ENCODE data around the gene CDKN1B.

The CDKN1B gene

DNA sequence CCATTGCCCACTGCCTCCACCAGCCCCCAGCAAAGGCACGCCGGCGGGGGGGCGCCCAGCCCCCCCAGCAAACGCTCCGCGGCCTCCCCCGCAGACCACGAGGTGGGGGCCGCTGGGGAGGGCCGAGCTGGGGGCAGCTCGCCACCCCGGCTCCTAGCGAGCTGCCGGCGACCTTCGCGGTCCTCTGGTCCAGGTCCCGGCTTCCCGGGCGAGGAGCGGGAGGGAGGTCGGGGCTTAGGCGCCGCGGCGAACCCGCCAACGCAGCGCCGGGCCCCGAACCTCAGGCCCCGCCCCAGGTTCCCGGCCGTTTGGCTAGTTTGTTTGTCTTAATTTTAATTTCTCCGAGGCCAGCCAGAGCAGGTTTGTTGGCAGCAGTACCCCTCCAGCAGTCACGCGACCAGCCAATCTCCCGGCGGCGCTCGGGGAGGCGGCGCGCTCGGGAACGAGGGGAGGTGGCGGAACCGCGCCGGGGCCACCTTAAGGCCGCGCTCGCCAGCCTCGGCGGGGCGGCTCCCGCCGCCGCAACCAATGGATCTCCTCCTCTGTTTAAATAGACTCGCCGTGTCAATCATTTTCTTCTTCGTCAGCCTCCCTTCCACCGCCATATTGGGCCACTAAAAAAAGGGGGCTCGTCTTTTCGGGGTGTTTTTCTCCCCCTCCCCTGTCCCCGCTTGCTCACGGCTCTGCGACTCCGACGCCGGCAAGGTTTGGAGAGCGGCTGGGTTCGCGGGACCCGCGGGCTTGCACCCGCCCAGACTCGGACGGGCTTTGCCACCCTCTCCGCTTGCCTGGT, at the start of gene CDKN1B:
Gene CDKN1B (plus strand): TSS at position 576 of the 793 bp plus-strand sequence. CDS start 472 bp downstream, outside the sequence.
- peak; percentile 68 for DNase-seq

DNA sequence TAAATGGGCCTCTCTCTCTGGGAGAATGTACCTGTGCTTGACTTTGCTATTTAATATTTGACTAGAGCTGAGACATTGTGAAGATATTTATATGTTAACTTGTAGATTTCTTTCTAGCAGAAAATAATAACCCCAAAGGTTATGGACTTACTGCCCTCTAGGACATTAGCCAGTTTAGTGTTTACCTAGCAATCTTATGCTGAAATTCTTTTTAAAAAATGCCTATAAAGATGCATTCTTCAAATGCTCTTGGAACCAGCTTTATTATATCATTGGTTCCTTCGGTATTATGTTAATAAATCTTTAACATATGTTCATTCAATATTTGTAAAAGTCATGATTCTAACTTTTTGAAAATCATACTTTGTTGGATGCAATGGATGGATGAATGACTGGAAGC, 49.2 kb upstream of the CDKN1B start:
- no peak for DNase-seq

DNA sequence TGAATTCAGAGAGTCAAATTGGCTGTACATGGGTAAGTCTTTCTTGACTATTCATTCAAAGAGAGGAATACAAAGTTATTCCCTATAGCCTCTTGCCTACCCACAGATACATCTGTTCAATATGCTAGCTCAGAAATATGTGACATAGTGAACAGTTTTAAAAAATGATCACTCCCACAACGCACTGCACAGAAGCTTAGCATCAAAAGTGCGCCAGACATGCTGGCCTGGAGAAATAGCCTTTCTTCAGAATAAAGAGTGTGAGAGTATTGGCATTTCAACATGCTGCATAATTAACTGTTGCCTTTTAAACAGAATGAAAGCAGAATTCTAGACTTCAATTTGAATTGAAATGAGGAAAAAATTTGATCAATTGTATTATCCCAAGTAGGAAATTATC, 48.1 kb upstream of the CDKN1B start:
- no peak for DNase-seq

DNA sequence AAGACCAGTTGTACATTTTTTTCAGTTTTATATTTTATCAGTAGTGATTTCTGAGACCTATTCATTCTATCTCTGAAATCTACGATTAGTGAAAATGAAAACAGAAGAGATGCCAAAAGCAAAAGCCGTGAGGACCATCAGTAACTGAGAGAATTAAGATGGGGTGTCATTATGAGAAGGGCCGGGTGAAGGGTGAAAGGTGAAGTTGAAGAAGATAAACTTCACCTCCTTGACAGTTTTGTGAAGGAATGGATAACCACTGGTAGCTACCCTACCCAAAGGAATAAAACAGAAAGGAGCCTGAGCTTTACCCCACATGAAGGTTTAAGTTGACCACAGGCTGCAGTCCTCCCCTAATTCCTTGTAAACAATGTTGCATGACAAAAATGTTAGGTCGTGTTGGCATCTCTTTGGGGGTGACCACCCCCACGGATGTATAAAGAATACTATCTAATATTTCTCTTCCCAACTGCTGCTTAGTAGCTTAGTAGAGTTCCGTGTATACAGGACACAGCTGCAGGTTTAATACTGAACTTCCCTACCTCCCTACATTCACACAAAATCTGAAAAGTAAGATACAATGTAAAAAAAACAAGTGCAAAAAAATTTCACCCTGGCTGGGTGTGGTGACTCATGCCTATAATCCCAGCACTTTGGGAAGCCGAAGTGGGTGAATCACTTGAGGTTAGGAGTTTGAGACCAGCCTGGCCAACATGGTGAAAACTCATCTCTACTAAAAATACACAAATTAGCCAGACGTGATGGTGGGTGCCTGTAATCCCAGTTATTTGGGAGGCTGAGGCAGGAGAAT, 45.1 kb upstream of the CDKN1B start:
- no peak for DNase-seq

DNA sequence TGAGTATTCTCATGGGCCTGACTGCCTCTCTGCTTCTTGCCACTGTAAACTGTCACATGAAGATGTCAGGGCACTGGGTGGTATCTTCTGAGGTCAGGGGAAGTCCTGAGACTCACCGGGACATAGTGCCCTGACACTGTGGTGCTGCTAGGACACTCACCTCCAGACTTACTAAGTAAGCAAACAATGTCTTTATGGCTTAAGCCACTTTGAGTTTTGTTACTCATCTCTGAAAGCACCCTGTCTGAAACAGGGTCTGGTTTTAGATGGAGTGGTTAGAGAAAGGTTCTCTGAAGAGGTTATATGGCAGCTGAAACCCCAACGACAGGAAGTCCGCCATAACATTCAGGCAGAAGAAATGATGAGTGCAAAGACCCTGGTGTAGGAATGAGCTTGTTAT, 43.9 kb upstream of the CDKN1B start:
- no peak for DNase-seq

DNA sequence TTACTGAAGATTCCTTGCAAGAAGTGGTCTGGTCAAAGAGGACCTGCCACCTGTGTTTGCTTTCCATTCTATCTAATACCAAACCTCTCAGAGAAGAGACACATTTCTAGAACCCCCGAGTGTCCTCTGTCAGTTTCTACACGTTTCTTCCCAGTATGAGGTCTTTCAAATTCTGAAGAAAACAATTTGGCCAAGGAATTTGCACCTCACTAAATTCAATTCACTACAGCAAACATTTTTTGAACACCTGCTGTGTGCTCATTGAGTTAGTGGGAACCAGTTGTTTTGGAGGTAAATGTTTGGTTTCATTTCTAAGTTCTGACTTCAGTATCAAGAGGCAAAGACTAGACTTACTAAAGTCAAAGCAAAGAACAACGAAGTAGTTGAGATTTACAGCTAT, 40.6 kb upstream of the CDKN1B start:
- DNase-seq, result no peak

DNA sequence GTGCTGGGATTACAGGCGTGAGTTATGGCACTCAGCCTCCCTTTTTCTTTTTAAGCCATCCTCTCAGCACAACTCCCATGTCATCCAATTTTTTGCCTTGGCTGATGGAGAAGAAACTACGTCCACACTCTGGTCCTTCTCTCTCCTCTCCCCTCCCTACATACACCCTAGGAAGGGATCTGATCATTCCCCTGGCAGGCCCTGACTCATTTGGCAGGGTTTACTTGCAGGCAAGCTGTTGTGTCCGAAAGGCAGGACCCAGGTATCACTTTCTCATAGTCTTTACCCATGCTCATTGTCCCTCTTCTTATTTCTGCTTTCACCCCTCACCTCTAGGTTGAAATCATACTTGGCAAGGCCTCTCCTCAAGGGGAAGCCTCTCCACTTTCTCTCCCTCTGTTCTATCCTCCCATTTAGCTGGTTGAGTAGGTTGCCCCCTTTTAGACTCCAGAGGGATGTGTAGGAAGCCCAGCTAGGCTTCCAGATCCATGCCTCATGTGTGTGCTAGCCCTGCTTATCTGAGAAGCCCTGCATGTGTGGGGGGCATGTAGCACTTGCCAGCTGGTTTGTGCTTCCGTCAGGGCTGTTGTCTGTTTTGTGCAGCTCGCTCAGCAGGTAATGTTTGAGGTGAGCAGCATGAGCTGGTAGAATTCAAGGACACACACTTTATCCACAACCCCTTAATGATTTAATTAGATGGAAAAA, 36.0 kb upstream of the CDKN1B start:
- DNase-seq, result no peak

DNA sequence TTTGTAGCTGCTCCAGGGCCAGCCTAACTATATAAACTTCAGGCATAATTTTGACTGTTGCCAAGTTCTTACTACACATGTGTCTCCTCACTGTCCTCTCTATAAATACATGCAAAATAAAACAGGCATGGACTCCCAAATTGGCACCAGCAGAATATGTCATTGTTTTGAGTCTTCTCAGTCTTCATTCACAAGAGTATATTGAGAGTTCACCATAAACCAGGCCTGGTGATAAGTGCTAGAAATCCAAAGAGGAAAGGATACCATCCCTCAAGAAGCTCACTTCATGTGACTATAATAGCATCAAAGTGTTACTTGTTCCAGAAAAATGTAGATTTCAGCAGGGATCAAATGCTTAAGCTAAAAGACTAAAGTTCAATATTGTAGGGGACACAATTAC, 34.9 kb upstream of the CDKN1B start:
- DNase-seq, result no peak

DNA sequence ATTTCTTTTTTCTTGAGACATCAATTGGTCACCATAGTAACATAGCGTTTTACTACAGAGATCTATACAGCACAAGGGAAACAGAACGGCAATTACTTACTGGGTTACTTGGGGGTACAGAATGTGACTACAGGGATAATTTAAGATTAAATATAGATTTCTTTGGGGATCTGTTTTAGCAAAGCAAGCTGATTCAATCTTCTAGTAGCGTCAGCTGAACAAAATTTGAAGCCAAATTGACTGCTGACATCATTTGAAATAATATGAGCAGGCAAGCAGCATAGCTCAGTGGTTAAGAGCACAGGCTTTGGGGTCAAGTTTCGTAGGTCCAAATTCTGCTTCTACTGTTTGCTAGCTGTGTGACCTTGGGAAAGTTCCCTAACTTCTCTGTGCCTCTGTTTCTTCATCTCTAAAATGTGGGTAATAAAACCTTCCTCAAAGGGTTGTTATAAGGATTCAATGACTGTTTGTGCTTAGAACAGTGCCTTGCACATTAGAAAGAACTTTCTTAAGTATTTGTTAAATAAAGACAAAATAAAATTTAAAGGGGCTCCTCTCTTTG, 34.0 kb upstream of the CDKN1B start:
- DNase-seq, result no peak

DNA sequence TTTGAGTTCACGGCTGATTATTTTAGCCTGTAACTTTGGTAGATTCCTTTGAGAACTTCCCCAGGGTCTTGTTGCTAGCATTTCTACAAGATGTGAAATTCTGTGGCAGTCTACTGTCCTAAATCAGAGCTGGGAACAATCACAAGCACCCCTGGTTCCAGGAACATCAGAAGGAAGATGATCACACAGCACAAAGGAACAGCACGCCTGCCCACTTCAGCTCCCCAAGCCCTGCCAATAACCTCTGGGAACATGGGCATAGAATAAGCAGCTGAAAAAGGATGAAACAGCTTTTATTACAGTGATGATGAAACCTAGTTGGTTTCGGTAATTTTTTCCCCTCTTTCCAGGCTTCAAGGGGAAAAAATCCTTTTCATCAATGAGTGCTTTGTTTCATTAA, 33.4 kb upstream of the CDKN1B start:
- DNase-seq, result no peak

DNA sequence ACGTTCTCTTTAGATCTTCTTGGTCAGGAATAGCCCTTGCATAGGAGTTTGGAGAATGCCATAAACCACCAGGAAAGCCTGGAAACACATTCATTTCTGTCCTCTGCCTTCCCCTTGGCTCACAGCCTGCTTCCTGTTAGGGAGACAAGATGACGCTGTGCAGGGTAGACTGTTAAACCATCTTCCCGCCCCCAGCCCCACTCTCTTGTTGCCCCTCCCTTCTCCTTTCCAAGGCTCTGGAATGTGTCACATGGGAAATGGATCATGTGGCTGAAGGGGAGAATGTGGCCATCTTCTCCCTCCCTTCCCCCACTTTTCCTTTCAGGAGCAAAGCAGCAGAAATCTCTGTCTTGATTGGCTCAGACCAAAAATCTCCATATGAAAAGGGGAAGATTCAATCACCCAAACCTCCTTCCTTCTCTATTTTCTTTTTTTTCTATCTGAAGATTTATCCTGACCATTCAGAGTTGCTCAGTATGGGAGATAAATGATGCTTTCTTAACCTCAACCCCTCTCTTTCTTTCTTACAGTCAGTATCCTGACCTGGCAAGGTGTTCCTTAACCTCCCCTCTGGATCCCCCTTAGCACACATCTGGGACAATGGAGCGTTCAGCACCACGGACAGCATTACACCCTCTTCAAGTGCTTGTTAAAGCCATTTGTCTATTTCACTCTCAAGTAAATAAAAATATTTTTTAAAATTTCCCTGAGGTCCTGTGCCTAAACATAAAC, 32.6 kb upstream of the CDKN1B start:
- no peak for DNase-seq

DNA sequence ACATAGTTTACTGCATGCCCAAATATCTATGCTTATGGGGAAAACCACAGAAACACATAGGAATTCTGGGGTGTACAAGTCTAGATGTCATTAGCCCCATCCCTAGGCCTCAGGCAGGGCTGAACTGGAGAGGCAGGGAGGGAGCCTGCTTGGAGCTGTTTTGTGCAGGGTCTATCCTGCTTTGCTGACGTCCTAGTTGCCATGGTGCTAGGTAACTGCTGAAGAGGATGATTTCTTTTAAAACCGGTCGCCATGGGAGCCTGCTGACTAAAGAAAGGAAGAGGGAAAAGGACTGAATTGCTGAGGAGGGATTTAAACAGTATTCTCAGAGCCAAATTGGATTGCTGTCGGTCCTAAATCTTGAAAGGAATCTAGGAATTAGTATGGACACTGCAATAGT, 31.9 kb upstream of the CDKN1B start:
- DNase-seq, result no peak

DNA sequence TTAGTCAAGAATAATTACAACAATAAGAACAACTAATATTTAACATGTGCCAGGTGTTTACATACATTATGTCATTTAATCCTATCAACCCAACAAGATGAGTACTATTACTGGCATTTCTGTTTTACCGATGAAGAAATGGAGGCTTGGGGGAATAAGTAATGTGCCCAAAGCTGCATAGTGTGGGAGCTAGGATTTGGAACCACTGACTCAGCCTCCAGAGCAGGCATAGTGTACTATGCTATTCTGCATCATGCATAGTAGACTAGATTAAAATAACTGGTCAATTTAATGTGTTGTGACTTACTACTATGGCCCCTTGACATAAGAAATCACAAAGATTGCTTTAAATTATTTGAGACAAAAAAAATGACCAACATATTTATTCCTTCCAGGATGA, 30.7 kb upstream of the CDKN1B start:
- no peak for DNase-seq

DNA sequence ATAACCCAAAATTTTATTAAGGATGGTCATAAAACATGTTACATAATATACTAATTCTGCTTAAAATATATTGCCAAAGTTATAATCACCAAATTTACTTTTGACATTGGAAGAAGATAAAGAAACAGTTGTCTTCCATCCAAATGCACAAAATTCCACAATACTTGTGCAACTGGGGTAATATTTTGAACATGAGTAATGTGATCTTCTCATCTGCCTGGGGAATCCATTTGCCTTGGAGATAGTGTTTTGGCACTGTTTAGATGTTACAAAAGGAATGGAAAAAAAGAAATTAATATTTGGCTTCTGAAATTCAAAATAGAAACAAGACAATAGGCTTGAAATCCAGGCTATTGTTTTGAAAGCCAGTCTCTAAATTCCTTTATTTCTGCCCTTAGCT, 30.2 kb upstream of the CDKN1B start:
- DNase-seq, result no peak

DNA sequence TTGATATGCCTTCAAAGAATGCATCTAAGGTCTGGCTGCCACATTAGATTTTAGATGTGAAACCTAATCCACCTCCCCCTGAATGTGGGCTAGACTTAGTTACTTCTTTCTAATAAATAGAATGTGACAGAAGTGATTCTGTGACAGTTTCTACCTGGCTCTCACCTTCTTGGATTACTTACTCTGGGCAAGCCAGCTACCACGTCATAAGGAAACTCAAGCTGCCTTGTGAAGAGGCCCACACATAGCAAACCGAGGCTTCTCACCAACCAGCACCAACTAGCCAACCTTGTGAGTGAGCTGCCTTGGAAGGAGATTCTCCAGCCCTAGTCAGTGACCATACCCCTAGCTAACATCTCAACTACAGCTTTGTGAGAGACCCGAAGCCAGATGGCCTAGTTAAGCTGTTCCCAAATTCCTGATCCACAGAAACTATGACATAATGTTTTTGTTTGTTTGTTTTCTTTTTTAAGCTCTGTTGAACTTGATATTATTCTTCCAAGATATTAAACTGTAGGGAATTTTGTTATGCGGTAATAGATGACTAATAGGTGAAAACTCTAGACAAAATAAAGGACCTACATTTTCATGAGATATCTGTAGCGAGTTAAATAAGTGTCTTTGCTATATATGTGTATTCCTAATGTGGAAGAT, 27.4 kb upstream of the CDKN1B start:
- DNase-seq, result no peak

DNA sequence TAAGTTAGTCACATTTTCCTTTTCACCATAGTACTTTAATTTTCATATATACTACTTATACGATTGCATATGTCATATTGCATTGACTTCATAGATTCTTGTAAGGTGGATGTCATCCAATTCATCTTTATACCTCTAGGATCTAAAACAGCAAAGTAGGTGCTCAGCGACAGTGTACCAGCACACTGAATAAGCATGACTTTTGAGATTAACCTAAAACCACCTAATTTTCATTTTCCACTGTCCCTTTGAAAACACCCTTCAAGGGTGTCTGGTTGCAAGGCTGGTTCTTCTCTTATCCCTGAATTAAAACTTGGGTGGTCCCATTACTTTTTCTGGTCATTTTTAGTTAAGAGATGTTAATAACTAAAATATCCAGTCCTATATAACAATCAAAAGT, 25.6 kb upstream of the CDKN1B start:
- DNase-seq, result no peak

DNA sequence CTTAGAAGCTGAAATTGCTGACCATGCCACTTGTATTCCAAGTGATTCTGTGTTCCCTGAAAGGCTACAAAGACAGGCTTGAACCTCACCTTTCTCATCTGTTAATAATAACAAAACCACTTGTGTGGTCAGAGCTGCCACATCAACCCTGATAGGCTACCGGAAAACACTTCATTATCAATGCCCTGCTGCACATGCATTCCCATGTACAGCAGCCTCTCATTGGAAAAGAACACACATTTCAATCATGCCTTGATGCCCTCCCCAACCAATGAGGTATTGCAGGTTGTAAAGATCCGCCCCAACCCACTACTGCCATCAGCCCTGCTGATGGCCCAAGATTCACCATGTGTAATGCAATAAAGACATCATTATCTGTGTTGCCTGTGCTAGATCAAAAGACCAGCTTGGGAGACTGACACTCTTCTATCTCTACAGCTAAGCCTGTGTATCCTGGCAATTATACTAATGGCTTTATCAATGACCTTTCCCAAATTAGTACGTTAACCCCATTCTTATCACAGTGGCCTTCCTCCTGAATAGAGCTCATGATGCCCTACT, 24.0 kb upstream of the CDKN1B start:
- no peak for DNase-seq

DNA sequence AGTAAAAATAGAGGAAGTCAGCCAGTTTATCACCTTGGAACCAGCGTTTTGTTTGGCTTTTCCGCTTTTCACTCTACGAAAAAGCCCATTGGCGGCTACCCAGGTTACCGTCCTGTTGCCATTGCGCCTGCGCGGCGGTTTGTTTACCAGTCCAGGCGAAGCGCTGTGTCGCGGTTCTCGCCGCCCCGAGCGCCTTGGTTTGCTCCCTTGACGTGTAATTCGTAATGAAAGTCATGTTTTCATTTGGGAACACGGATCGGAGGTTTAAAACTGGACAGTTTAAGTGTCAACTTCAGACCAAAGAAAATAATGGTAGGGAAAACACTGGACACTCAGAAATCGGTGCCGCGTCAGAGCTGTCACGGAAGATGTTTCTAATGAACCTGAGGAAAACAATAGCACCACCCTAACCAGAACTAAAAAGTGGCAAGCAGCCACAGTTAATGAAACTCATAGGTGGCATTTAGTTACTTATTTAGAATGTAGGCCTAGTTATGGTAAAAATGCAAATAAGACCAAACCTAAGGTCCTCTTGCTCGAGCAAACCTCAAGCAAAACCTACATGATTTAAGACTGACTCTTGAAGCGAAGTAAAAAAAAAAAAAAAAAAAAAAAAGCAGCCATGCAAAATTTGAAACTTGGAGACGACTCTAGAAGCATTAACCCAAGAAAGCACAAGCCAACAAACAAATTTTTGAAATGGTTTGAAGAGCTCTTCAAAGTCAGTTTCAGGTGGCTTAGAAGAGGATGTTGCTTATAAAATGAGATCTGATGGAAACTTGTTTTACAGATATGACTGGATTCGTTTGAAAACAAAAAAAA, 20.4 kb upstream of the CDKN1B start:
- DNase-seq, result peak; percentile 79

DNA sequence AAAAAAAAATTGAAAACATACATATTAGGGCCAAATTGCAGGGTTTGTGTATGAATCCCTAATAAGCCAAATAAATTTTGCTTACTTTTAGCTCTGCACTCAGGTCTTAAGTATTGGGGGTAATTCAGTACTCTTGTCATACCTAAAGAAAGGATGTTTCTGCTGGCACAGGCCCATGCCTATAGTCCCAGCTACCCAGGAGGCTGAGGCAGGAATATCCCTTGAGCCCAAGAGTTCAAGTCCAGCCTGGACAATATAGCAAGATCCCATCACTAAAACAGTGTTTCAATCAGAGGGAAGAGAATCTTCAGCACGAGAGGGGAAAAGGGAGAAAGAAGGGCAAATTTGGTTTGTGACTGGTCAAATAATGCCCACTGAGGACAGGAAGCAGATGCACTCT, 17.8 kb upstream of the CDKN1B start:
- DNase-seq, result no peak

DNA sequence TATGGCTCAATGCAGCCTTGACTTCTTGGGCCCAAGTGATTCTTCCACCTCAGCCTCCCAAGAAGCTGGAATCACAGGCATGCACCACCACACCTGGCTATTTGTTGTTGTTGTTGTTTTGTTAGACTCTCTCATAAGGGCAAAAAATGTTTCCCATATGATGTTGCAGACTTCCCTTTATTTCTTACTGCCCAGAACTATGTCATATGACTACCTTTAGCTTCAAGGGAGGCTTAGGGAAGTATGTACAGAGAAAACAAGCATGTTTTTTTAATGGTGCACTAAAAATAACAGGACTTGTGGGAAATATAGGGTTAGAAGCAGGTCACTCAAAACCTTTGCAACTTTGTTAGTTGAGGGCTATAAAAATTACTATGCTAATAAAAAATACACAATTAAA, 16.9 kb upstream of the CDKN1B start:
- DNase-seq, result no peak

DNA sequence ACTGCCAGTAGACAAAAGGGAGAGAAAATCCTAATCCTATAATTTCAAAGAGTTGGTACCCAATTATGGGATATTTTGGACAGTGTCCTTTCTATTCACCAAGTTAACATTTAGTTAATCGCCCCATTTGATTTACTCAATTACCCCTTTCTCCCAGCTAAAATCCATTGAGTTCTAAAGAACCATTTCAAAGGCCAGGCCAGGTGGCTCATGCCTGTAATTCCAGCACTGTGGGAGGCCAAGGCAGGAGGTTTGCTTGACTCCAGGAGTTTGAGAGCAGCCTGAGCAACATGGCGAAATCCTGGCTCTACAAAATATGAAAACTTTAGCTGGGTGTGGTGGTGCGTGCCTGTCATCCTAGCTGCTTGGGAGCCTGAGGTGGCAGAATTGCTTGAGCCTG, 15.7 kb upstream of the CDKN1B start:
- DNase-seq, result no peak

Measured in activated T-cell treated with anti-CD3 and anti-CD28 coated beads for 4 hours (primary cell).